CD8-positive, alpha-beta memory T cell (primary cell): Measurements from ENCODE around the gene CDK17. TPM values are rescaled to one million over a fixed set of nuclear protein-coding genes. Genes with fewer than 3 reads are reported as not detected.

Source experiments
- CTCF ChIA-PET: fragments of 350-600 bp; sonication (Branson Sonifier 250); formaldehyde crosslinking; loops from one replicate; lab custom pipeline; 2021; ENCODE audit warnings: antibody characterized with exemption; lab: Charles Lee
- POLR2A ChIA-PET: fragments of 350-600 bp; sonication (Branson Sonifier 250); formaldehyde crosslinking; loops from one replicate; lab custom pipeline; 2021; ENCODE audit warnings: antibody characterized with exemption; lab: Charles Lee
- DNase-seq, 5 donors: peaks; one replicate each; pipeline versions ENCODE4 v3.0.0 to v3.0.0-alpha.2; 2020 to 2022; ENCODE audit warnings: mixed read lengths in 1 of 5
- H3K27ac ChIP-seq: one replicate; pipeline ENCODE4 v1.7.0; 2013; ENCODE audit warnings: low read depth, mild to moderate bottlenecking, low read length, moderate library complexity
- H3K27me3 ChIP-seq: 2 replicates; pipeline ENCODE4 v1.7.0; 2013; ENCODE audit warnings: low read length, mild to moderate bottlenecking; ENCODE audit not compliant: insufficient read depth, poor library complexity, severe bottlenecking
- H3K36me3 ChIP-seq: 2 replicates; pipeline ENCODE4 v1.7.0; 2013; ENCODE audit warnings: mild to moderate bottlenecking, low read length, moderate library complexity; ENCODE audit not compliant: insufficient read depth
- H3K4me1 ChIP-seq: 2 replicates; pipeline ENCODE4 v1.7.0; 2013; ENCODE audit warnings: mild to moderate bottlenecking, low read length, moderate library complexity; ENCODE audit not compliant: insufficient read depth
- H3K4me3 ChIP-seq: 2 replicates; pipeline ENCODE4 v1.7.0; 2013; ENCODE audit warnings: mild to moderate bottlenecking, low read length
- H3K9me3 ChIP-seq: 2 replicates; pipeline ENCODE4 v1.7.0; 2013; ENCODE audit warnings: mild to moderate bottlenecking, low read length
- H3K27ac Mint-ChIP-seq, 8 donors: one replicate each; pipeline ENCODE4 v1.8.0; 2020 to 2021; ENCODE audit warnings: mixed read lengths in 8 of 8, mild to moderate bottlenecking in 6 of 8, inconsistent platforms in 3 of 8, moderate library complexity in 3 of 8
- H3K27me3 Mint-ChIP-seq, 2 donors: one replicate each; pipeline ENCODE4 v1.8.0; 2020 to 2021; ENCODE audit warnings: mixed read lengths in 2 of 2, mild to moderate bottlenecking in 1 of 2, moderate library complexity in 1 of 2
- H3K36me3 Mint-ChIP-seq, 3 donors: one replicate each; pipeline ENCODE4 v1.8.0; 2020 to 2021; ENCODE audit warnings: mixed read lengths in 3 of 3, inconsistent platforms in 1 of 3, mild to moderate bottlenecking in 1 of 3
- H3K4me1 Mint-ChIP-seq, 3 donors: one replicate each; pipeline ENCODE4 v1.8.0; 2020 to 2021; ENCODE audit warnings: mixed read lengths in 3 of 3, inconsistent platforms in 1 of 3, mild to moderate bottlenecking in 1 of 3
- H3K4me3 Mint-ChIP-seq, 7 donors: one replicate each; pipeline ENCODE4 v1.8.0; 2020 to 2021; ENCODE audit warnings: mixed read lengths in 7 of 7, mild to moderate bottlenecking in 6 of 7, moderate library complexity in 4 of 7, inconsistent platforms in 2 of 7
- H3K9me3 Mint-ChIP-seq, 5 donors: one replicate each; pipeline ENCODE4 v1.8.0; 2020 to 2022; ENCODE audit warnings: mixed read lengths in 5 of 5, mild to moderate bottlenecking in 3 of 5, moderate library complexity in 2 of 5, inconsistent platforms in 1 of 5
- polyA plus RNA-seq: library from polyadenylated mRNA; unstranded; fragments of 300-500 nt; fragmentation: Illumina TruSeq; gene quantifications from one replicate; pipeline ENCODE4 v1.2.3, GENCODE V29; 2021
- total RNA-seq, 2 experiments: library from RNA; stranded (reverse); gene quantifications; one replicate each; pipeline ENCODE4 v1.2.3, GENCODE V29; 2021

Gene CDK17
- total and polyA plus RNA-seq, 3 experiments from 2014 or later: 34.6 to 40.0 (median 36.0) TPM

- DNase-seq: peak; percentile 72 to 94 (median 82)
- Mint-ChIP-seq H3K27ac (peak overlapping the region; percentile 95 to 100 (median 100)), H3K4me3 (peak overlapping the region; percentile 67 to 94 (median 84)), H3K4me1 (peaks cover 69 to 83% (median 77%) of the 10 kb centered on the region in 3 donors), H3K36me3 (peaks cover 4 to 14% (median 13%) of the 10 kb centered on the region in 3 donors), H3K9me3 (peaks cover 0 to 2% (median 0%) of the 10 kb centered on the region in 5 donors), H3K27me3 (no peaks in the 10 kb centered on the region)
- peak overlapping the region; percentile 89 for H3K27ac ChIP-seq
- peak overlapping the region; percentile 38 for H3K4me3 ChIP-seq
- POLR2A ChIA-PET: interaction anchor here (0.5 kb wide), 1 partner anchor 127 kb away, joined by 3 read pairs; no protein-coding TSS in a partner anchor
- H3K27me3 ChIP-seq: no peaks in the 10 kb centered on the region
- H3K36me3 ChIP-seq: no peaks in the 10 kb centered on the region
- CTCF ChIA-PET: interaction anchor here (1.0 to 2.0 kb wide), 3 partner anchors 27 to 158 kb away, joined by 3 to 5 read pairs (median 3); partner anchors contain the start of gene CDK17
- H3K4me1 ChIP-seq: peaks cover 48% of the 10 kb centered on the region
- no peaks in the 10 kb centered on the region for H3K9me3 ChIP-seq
Observed at GRCh38 chr12:96241846-96242256, 158.4 kb downstream of the CDK17 start.

DNA sequence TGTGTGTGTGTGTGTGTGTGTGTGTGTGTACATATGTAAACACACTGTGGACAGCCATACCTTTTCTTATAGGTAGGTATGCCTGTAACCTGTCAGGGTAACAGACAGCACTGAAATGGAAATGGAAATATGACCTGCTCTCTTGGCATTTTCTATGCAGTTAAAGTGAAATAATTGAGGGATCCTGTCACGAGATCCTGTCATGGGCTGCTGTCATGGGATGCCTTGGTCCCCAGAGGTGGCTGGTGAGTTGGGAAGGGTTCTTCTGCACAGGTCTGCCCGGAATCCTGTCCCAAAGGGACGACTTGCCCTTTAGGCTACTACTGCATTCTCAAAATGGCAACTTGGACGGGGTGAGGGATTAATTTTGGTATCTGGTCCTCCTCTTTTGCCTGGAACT lies 158.8 kb downstream of the CDK17 start:
- peaks cover 0 to 10% (median 9%) of the 10 kb centered on the region in 3 donors for H3K36me3 Mint-ChIP-seq
- H3K27me3 Mint-ChIP-seq: no peaks in the 10 kb centered on the region
- Histone ChIP-seq H3K4me3 (peak overlapping the region; percentile 38), H3K27ac (peak overlapping the region; percentile 89), H3K9me3 (no peaks in the 10 kb centered on the region), H3K27me3 (no peaks in the 10 kb centered on the region), H3K4me1 (peaks cover 53% of the 10 kb centered on the region), H3K36me3 (no peaks in the 10 kb centered on the region)
- no peak for DNase-seq
- POLR2A ChIA-PET: no interaction called here
- H3K27ac Mint-ChIP-seq: peak overlapping the region; percentile 95 to 100 (median 100)
- peak overlapping the region; percentile 67 to 94 (median 84) for H3K4me3 Mint-ChIP-seq
- peaks cover 73 to 83% (median 78%) of the 10 kb centered on the region in 3 donors for H3K4me1 Mint-ChIP-seq
- H3K9me3 Mint-ChIP-seq: peaks cover 0 to 2% (median 0%) of the 10 kb centered on the region in 5 donors
- CTCF ChIA-PET: interaction anchor here (2.0 kb wide), 1 partner anchor 26 kb away, joined by 5 read pairs; no protein-coding TSS in a partner anchor

DNA sequence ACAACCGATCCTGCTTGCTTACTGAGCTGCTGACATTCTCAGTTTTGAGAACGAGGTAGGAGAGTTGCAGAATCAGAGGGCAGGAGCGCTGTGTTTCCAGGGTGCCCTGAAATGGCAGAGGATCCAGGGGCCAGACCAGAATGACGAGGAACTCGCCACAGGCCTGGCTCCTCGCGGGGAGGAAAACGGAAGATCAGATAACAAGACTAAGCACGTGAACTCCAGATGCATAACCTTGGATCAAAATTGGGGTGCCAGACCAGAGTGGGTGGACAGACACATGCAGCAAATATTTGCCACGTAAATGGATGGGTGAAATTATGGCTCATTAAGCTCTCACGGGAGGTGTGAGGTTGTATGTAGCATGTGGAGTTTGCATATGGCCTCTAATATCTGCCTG lies 159.6 kb downstream of the CDK17 start:
- Histone ChIP-seq H3K4me3 (no peak overlapping the region), H3K9me3 (no peaks in the 10 kb centered on the region), H3K36me3 (no peaks in the 10 kb centered on the region), H3K4me1 (peaks cover 60% of the 10 kb centered on the region), H3K27ac (no peak overlapping the region), H3K27me3 (no peaks in the 10 kb centered on the region)
- no peak for DNase-seq
- H3K9me3 Mint-ChIP-seq: peaks cover 0 to 2% (median 0%) of the 10 kb centered on the region in 5 donors
- H3K27me3 Mint-ChIP-seq: no peaks in the 10 kb centered on the region
- POLR2A ChIA-PET: no interaction called here
- H3K4me3 Mint-ChIP-seq: peak overlapping the region in 6 of 7 donors; percentile 7 to 88 (median 62)
- peak overlapping the region; percentile 95 to 100 (median 100) for H3K27ac Mint-ChIP-seq
- CTCF ChIA-PET: interaction anchor here (0.6 kb wide), 1 partner anchor 43 kb away, joined by 3 read pairs; no protein-coding TSS in a partner anchor
- peaks cover 0 to 11% (median 4%) of the 10 kb centered on the region in 3 donors for H3K36me3 Mint-ChIP-seq
- peaks cover 79 to 90% (median 84%) of the 10 kb centered on the region in 3 donors for H3K4me1 Mint-ChIP-seq

DNA sequence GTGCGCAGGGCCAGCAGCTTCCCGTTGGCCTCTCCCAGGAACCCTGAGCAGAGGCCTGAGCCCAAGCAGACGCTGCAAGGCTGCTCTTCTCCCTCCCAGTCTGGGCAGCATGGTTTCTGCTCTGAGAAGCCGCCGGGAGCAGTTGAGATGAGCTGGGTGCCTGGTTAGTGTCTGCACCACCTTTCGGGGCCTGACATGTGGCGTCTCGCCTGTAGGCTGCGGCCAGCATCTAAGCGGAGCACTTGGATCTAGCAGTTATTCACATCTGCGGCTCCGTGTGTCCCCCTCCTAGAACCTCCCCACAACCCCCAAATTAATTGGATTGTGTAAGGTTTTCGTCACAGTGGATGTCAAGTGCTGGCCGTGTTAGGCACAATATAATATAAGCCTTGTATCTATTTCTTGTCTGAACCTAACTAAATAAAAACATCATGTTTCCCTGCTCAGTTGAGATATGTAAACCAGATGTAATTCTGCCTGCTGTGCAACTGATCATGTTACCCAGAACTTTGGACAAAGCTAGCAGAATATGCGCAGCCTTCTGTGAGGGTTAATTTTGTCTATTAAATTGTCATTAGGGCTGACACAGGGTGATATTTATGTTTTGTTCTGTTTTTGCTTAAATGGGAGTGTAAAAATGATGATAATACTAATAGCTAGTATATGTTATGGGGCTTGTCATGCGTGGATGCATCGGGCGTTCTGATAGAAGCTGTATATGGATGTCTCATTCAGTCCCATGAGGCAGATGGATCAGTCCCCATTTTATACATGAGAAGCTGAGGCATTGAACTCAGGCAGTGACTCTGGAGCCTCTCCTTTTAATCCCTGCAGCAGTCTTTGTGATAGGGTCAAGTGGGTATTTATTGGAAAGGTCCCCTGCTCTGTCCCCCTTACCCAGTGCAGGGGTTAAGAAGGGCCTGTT lies 160.3 kb downstream of the CDK17 start:
- Mint-ChIP-seq H3K36me3 (peaks cover 0 to 9% (median 7%) of the 10 kb centered on the region in 3 donors), H3K27ac (peak overlapping the region; percentile 95 to 100 (median 100)), H3K4me1 (peaks cover 85 to 90% (median 86%) of the 10 kb centered on the region in 3 donors), H3K9me3 (peaks cover 0 to 2% (median 0%) of the 10 kb centered on the region in 5 donors), H3K4me3 (peak overlapping the region in 6 of 7 donors; percentile 7 to 88 (median 48)), H3K27me3 (no peaks in the 10 kb centered on the region)
- peaks cover 64% of the 10 kb centered on the region for H3K4me1 ChIP-seq
- no peak for DNase-seq
- no peaks in the 10 kb centered on the region for H3K27me3 ChIP-seq
- no peaks in the 10 kb centered on the region for H3K36me3 ChIP-seq
- ChIA-PET POLR2A (interaction anchor here (1.4 kb wide), 1 partner anchor 160 kb away, joined by 5 read pairs; the partner anchor contains the start of gene CDK17), CTCF (interaction anchor here (0.6 to 2.2 kb wide), 2 partner anchors 44 to 160 kb away, joined by 3 to 7 read pairs; partner anchors contain the start of gene CDK17)
- H3K9me3 ChIP-seq: no peaks in the 10 kb centered on the region
- no peak overlapping the region for H3K4me3 ChIP-seq
- no peak overlapping the region for H3K27ac ChIP-seq

DNA sequence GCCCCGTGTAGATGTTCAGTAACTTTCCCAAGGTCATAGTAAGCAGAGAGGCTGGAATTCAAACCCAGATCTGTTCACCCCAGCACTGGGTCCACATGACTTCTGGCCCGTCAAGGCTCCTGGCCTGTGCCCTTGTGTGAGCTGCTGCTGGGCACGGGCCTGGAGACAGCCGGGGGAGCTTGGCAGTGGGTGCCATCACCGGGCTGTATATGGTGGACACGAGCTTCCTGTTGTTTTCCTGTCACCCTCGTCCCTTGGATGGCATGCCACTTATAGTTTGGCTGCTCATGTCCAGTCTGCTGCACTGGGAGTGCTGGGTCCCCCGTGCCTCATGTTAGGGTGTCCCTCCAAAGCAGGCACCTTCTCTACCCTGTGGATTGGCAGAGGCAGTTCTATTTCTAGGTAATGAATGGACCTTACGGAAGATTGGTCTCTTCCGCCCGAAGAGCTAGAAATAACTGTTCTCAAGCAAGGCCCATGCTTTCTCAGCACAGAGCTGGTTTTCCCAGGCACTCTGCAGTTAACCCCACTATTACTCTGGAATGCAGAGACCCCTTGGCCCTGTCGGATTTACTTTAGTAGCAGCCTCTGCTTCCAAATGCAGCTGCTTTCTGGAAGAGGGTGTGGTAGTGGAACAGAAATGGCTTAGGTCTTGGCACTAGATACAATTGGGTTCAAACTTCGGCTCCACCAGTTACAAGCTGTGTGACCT lies 161.7 kb downstream of the CDK17 start:
- no peak for DNase-seq
- Histone ChIP-seq H3K27me3 (no peaks in the 10 kb centered on the region), H3K27ac (no peak overlapping the region), H3K36me3 (no peaks in the 10 kb centered on the region), H3K4me3 (no peak overlapping the region), H3K9me3 (no peaks in the 10 kb centered on the region), H3K4me1 (peaks cover 64% of the 10 kb centered on the region)
- peaks cover 81 to 94% (median 88%) of the 10 kb centered on the region in 3 donors for H3K4me1 Mint-ChIP-seq
- no peaks in the 10 kb centered on the region for H3K27me3 Mint-ChIP-seq
- H3K27ac Mint-ChIP-seq: peak overlapping the region; percentile 78 to 97 (median 96)
- H3K4me3 Mint-ChIP-seq: peak overlapping the region in 4 of 7 donors; percentile 35 to 77 (median 72)
- ChIA-PET CTCF (interaction anchor here (0.8 to 2.3 kb wide), 3 partner anchors 23 to 178 kb away, joined by 3 to 15 read pairs (median 7); partner anchors contain the start of gene CDK17), POLR2A (interaction anchor here (1.4 kb wide), 1 partner anchor 162 kb away, joined by 5 read pairs; the partner anchor contains the start of gene CDK17)
- H3K9me3 Mint-ChIP-seq: peaks cover 0 to 2% (median 0%) of the 10 kb centered on the region in 5 donors
- peaks cover 0 to 9% (median 8%) of the 10 kb centered on the region in 3 donors for H3K36me3 Mint-ChIP-seq

DNA sequence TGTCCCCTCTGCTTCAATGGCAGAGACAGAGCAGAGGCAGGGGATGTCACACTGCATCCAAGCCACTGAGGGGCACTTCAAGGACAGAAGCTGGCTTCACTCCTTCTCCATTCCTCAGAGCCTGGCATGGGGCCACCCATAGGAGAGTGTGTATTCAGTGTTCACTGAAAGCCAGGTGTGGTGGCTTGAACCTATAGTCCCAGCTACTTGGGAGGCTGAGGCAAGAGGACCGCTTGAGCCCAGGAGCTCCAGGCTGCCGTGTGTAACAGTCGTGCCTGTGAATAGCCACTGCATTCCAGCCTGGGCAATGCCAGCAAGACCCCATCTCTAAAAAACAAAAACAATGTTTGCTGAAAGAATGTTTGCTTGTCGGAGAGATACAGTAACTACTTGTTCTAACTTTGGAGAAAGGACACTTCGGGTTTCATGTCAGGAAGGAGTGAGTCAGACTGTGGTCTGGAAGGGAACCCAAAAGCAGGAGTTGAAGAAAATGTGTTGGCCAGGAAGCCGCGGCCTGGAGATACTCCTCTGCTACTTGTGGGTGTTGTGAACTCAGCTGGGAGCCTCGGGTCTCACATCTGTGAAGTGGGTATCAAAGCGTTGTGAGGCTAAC lies 162.7 kb downstream of the CDK17 start:
- Histone ChIP-seq H3K27ac (peak overlapping the region; percentile 20), H3K4me3 (no peak overlapping the region), H3K4me1 (peaks cover 58% of the 10 kb centered on the region), H3K9me3 (no peaks in the 10 kb centered on the region), H3K36me3 (no peaks in the 10 kb centered on the region), H3K27me3 (no peaks in the 10 kb centered on the region)
- ChIA-PET POLR2A (no interaction called here), CTCF (interaction anchor here (0.6 to 2.3 kb wide), 2 partner anchors 23 to 163 kb away, joined by 3 to 15 read pairs; partner anchors contain the start of gene CDK17)
- peaks cover 73 to 95% (median 79%) of the 10 kb centered on the region in 3 donors for H3K4me1 Mint-ChIP-seq
- peak overlapping the region; percentile 35 to 84 (median 70) for H3K4me3 Mint-ChIP-seq
- H3K36me3 Mint-ChIP-seq: peaks cover 0 to 8% (median 7%) of the 10 kb centered on the region in 3 donors
- H3K27ac Mint-ChIP-seq: peak overlapping the region; percentile 78 to 97 (median 96)
- peaks cover 0 to 2% (median 0%) of the 10 kb centered on the region in 5 donors for H3K9me3 Mint-ChIP-seq
- peak in 4 of 5 donors; percentile 52 to 75 (median 62) for DNase-seq
- no peaks in the 10 kb centered on the region for H3K27me3 Mint-ChIP-seq

- Mint-ChIP-seq H3K4me1 (peaks cover 69 to 92% (median 74%) of the 10 kb centered on the region in 3 donors), H3K36me3 (peaks cover 0 to 9% (median 7%) of the 10 kb centered on the region in 3 donors), H3K9me3 (peaks cover 0 to 2% (median 0%) of the 10 kb centered on the region in 5 donors), H3K4me3 (peak overlapping the region in 5 of 7 donors; percentile 20 to 77 (median 70)), H3K27ac (peak overlapping the region; percentile 78 to 97 (median 96)), H3K27me3 (no peaks in the 10 kb centered on the region)
- ChIA-PET POLR2A (no interaction called here), CTCF (interaction anchor here (2.3 kb wide), 1 partner anchor 22 kb away, joined by 15 read pairs; no protein-coding TSS in a partner anchor)
- Histone ChIP-seq H3K27ac (peak overlapping the region; percentile 20), H3K36me3 (no peaks in the 10 kb centered on the region), H3K4me1 (peaks cover 53% of the 10 kb centered on the region), H3K4me3 (no peak overlapping the region), H3K27me3 (no peaks in the 10 kb centered on the region), H3K9me3 (no peaks in the 10 kb centered on the region)
- no peak for DNase-seq
Observed at GRCh38 chr12:96237035-96237434, 163.2 kb downstream of the CDK17 start.
